ENCODE results near the gene TSFM.
A peak's percentile ranks its signal among the peaks of the same experiment; 100 is the strongest.

The TSFM gene

DNA sequence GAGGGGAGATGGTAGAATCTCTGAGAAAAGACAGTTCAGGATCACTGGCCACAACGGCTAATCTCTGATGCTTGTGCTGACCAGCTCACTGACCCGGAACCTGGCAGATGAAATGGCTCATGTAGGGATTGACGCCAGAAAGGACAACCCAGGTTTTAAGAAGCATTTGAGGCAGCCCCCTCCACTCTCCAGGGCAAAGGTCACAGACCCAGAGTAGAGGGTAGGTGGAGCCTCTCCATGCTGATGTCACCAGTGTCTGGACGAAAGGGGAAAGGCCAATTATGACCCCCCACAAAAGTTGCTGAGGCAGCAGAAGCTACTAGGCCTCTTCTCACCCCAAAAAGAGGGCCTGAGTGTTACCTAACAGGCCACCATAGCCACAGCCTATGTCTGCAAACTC is 11.9 kb upstream of the TSFM start:
- no peak for TF ChIP-seq GABPA (IDR thresholded peaks at IDR 0.05; ENCODE audit: low read depth)
- TF ChIP-seq, protein P1, sequence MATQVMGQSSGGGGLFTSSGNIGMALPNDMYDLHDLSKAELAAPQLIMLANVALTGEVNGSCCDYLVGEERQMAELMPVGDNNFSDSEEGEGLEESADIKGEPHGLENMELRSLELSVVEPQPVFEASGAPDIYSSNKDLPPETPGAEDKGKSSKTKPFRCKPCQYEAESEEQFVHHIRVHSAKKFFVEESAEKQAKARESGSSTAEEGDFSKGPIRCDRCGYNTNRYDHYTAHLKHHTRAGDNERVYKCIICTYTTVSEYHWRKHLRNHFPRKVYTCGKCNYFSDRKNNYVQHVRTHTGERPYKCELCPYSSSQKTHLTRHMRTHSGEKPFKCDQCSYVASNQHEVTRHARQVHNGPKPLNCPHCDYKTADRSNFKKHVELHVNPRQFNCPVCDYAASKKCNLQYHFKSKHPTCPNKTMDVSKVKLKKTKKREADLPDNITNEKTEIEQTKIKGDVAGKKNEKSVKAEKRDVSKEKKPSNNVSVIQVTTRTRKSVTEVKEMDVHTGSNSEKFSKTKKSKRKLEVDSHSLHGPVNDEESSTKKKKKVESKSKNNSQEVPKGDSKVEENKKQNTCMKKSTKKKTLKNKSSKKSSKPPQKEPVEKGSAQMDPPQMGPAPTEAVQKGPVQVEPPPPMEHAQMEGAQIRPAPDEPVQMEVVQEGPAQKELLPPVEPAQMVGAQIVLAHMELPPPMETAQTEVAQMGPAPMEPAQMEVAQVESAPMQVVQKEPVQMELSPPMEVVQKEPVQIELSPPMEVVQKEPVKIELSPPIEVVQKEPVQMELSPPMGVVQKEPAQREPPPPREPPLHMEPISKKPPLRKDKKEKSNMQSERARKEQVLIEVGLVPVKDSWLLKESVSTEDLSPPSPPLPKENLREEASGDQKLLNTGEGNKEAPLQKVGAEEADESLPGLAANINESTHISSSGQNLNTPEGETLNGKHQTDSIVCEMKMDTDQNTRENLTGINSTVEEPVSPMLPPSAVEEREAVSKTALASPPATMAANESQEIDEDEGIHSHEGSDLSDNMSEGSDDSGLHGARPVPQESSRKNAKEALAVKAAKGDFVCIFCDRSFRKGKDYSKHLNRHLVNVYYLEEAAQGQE (IDR thresholded peaks at IDR 0.05; ENCODE audit: insufficient replicate concordance, low read depth) = no peak
- no peak for TF ChIP-seq POLR2AphosphoS5 (IDR thresholded peaks at IDR 0.05; ENCODE audit: low read depth)
- TF ChIP-seq, protein P2, sequence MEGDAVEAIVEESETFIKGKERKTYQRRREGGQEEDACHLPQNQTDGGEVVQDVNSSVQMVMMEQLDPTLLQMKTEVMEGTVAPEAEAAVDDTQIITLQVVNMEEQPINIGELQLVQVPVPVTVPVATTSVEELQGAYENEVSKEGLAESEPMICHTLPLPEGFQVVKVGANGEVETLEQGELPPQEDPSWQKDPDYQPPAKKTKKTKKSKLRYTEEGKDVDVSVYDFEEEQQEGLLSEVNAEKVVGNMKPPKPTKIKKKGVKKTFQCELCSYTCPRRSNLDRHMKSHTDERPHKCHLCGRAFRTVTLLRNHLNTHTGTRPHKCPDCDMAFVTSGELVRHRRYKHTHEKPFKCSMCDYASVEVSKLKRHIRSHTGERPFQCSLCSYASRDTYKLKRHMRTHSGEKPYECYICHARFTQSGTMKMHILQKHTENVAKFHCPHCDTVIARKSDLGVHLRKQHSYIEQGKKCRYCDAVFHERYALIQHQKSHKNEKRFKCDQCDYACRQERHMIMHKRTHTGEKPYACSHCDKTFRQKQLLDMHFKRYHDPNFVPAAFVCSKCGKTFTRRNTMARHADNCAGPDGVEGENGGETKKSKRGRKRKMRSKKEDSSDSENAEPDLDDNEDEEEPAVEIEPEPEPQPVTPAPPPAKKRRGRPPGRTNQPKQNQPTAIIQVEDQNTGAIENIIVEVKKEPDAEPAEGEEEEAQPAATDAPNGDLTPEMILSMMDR (IDR thresholded peaks at IDR 0.05; ENCODE audit: insufficient read depth, low read length) = no peak
- no peak for TF ChIP-seq SPI1 (IDR thresholded peaks at IDR 0.05; ENCODE audit: borderline replicate concordance, low read depth)
- Histone ChIP-seq H3K27me3 (ENCODE audit: insufficient read depth, poor library complexity, severe bottlenecking) (peaks cover 13% of the 10 kb centered on the region), H3K27ac (replicated peaks) (peak overlapping the region; percentile 96), H3K4me3 (replicated peaks; ENCODE audit: insufficient read depth, low read length) (peak overlapping the region; percentile 79)
- DNase-seq (ENCODE audit: low read depth in 1 of 2, low spot score in 1 of 2) = no peak

DNA sequence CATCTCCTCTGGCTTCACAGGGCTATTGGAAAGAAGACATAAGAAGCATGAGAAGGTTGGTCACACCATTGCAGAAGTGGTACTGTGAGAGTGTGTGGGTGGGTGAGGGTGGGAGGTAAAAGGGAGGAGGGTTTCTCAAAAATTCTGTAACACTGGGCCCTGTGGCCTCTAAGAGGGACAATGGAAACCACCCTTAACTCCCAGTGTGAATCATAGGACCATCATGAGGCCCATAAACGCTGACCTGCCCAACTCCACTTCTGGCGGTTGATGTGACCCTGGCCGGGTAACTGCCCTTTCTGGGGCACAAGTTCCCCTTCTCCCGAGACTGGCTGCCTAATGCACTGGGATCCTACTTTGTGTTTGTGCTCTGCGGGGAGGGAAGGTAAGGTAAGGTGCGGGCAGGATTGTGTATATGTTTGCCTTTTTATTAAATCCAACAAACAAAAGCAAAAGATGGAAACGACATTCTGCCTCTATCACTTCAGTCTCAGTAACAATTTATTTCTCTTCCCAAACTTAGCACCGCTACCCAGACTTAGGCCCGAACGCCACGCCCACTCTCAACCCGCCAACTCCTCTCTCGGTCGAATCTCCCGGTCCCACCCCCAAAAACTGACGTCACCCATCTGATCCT is 11.2 kb upstream of the TSFM start:
- TF ChIP-seq POLR2AphosphoS5 (IDR thresholded peaks at IDR 0.05; ENCODE audit: low read depth) = no peak
- TF ChIP-seq, protein P2 (IDR thresholded peaks at IDR 0.05; ENCODE audit: insufficient read depth, low read length) = no peak
- TF ChIP-seq GABPA (IDR thresholded peaks at IDR 0.05; ENCODE audit: low read depth) = no peak
- TF ChIP-seq, protein P1 (IDR thresholded peaks at IDR 0.05; ENCODE audit: insufficient replicate concordance, low read depth) = no peak
- no peak for TF ChIP-seq SPI1 (IDR thresholded peaks at IDR 0.05; ENCODE audit: borderline replicate concordance, low read depth)
- Histone ChIP-seq H3K4me3 (replicated peaks; ENCODE audit: insufficient read depth, low read length) (peak overlapping the region; percentile 79), H3K27ac (replicated peaks) (peak overlapping the region; percentile 96), H3K27me3 (ENCODE audit: insufficient read depth, poor library complexity, severe bottlenecking) (peaks cover 6% of the 10 kb centered on the region)
- peak; percentile 91 to 96 for DNase-seq (ENCODE audit: low read depth in 1 of 2, low spot score in 1 of 2)

DNA sequence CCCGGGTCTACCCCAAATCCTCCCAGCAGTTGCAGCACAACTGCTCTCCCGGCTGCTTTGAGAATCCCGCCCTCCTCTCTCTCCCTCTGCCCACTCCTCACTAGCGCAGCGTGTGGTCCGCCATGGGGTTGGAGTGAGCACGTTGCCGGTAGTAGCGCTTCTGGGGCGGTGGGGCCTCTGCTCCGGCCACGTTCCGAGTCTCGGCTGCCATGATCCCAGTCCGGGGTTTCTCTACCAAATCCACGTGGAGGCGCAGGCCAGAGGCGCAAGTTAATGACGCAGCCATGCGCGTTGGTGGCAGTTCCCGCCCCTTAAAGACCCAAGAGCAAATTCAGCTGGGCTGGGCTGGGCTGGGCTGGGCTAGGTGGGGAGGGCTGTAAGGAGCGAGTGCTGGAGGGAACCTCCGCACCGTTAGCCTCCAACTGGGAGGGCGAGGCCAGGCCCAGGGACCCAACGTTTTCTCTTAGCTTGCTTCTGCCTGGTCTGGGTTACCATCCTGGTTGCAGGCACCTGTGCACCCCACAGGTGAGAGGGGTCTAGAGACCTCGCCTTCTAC is 10.6 kb upstream of the TSFM start, which contains the start of gene METTL1:
Gene METTL1 (minus strand): TSS at position 233 of the 556 bp plus-strand sequence. CDS start 22 bp downstream, at position 211.
- no peak for TF ChIP-seq GABPA (IDR thresholded peaks at IDR 0.05; ENCODE audit: low read depth)
- TF ChIP-seq, protein P2 (IDR thresholded peaks at IDR 0.05; ENCODE audit: insufficient read depth, low read length) = no peak
- TF ChIP-seq SPI1 (IDR thresholded peaks at IDR 0.05; ENCODE audit: borderline replicate concordance, low read depth) = no peak
- peak; percentile 93 for TF ChIP-seq POLR2AphosphoS5 (IDR thresholded peaks at IDR 0.05; ENCODE audit: low read depth)
- TF ChIP-seq, protein P1 (IDR thresholded peaks at IDR 0.05; ENCODE audit: insufficient replicate concordance, low read depth) = peak; percentile 76
- H3K27ac ChIP-seq (replicated peaks) = peak within 1 kb of the TSS; percentile 96

More for the DNA sequence above, 10.6 kb upstream of the TSFM start, which contains the start of gene METTL1:
- peak within 1 kb of the TSS; percentile 79 for H3K4me3 ChIP-seq (replicated peaks; ENCODE audit: insufficient read depth, low read length)
- H3K27me3 ChIP-seq (ENCODE audit: insufficient read depth, poor library complexity, severe bottlenecking) = peaks cover 1% of the 10 kb centered on the region
- DNase-seq (ENCODE audit: low read depth in 1 of 2, low spot score in 1 of 2) = peak; percentile 95 to 98
